ENCODE results near the gene CHRNA4. TPM values are rescaled to one million over a fixed set of nuclear protein-coding genes. Genes with fewer than 3 reads are reported as not detected.

Gene CHRNA4
- total RNA-seq, 1 experiment from 2014 or later: 2.4 TPM

DNA sequence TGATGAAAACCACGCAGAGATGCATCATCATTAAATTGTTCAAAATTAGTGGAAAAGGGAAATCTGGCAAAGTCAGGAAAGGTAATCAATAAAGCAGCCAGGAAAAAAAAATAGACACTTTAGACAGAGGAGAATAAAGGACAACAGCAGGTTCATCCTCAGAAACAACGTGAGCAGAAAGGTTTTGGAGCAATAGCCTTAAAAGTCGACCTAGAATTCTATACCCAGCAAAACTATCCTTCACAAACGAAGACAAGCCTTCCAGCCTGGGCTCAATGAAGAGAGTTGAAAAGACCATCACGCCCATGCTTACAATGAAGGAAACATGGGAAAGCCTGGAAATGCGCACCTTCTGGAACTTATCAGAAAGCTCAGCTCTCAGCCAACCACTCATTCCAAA is 24.7 kb upstream of the CHRNA4 start:
- no peaks in the 10 kb centered on the region for H3K27me3 ChIP-seq (ENCODE audit: control insufficient read depth, insufficient read depth, low read length)
- in situ Hi-C loops (cut with HindIII; ENCODE audit: low pct_unique_long_range_greater_than_20kb, low sequenced_read_pairs) (loop anchor here (25.0 kb wide), 1 partner anchor 99 kb away; the partner anchor contains the start of gene COL20A1), intact Hi-C loops (cut with micrococcal nuclease; ENCODE audit: unreplicated experiment) (no loop called here)
- ATAC-seq: no peak
- no peak overlapping the region for H3K4me3 ChIP-seq (ENCODE audit: low read depth in 2 of 2, low read length in 2 of 2)
- no peak overlapping the region for H3K27ac ChIP-seq (ENCODE audit: low read length)
- ChIA-PET CTCF (no interaction called here), POLR2A (no interaction called here)
- no peak for DNase-seq (ENCODE audit: low read depth, low spot score)
- TF ChIP-seq SIN3A (IDR thresholded peaks at IDR 0.05; ENCODE audit: borderline replicate concordance, insufficient read depth, low read depth, low read length) (no peak), TCF7L2 (IDR thresholded peaks at IDR 0.05; ENCODE audit: low read depth, low read length) (no peak), POLR2AphosphoS5 (IDR thresholded peaks at IDR 0.05; ENCODE audit: low read depth, low read length) (no peak)
- TF ChIP-seq, protein P1, sequence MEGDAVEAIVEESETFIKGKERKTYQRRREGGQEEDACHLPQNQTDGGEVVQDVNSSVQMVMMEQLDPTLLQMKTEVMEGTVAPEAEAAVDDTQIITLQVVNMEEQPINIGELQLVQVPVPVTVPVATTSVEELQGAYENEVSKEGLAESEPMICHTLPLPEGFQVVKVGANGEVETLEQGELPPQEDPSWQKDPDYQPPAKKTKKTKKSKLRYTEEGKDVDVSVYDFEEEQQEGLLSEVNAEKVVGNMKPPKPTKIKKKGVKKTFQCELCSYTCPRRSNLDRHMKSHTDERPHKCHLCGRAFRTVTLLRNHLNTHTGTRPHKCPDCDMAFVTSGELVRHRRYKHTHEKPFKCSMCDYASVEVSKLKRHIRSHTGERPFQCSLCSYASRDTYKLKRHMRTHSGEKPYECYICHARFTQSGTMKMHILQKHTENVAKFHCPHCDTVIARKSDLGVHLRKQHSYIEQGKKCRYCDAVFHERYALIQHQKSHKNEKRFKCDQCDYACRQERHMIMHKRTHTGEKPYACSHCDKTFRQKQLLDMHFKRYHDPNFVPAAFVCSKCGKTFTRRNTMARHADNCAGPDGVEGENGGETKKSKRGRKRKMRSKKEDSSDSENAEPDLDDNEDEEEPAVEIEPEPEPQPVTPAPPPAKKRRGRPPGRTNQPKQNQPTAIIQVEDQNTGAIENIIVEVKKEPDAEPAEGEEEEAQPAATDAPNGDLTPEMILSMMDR (IDR thresholded peaks at IDR 0.05): no peak
- TF ChIP-seq, protein P2, sequence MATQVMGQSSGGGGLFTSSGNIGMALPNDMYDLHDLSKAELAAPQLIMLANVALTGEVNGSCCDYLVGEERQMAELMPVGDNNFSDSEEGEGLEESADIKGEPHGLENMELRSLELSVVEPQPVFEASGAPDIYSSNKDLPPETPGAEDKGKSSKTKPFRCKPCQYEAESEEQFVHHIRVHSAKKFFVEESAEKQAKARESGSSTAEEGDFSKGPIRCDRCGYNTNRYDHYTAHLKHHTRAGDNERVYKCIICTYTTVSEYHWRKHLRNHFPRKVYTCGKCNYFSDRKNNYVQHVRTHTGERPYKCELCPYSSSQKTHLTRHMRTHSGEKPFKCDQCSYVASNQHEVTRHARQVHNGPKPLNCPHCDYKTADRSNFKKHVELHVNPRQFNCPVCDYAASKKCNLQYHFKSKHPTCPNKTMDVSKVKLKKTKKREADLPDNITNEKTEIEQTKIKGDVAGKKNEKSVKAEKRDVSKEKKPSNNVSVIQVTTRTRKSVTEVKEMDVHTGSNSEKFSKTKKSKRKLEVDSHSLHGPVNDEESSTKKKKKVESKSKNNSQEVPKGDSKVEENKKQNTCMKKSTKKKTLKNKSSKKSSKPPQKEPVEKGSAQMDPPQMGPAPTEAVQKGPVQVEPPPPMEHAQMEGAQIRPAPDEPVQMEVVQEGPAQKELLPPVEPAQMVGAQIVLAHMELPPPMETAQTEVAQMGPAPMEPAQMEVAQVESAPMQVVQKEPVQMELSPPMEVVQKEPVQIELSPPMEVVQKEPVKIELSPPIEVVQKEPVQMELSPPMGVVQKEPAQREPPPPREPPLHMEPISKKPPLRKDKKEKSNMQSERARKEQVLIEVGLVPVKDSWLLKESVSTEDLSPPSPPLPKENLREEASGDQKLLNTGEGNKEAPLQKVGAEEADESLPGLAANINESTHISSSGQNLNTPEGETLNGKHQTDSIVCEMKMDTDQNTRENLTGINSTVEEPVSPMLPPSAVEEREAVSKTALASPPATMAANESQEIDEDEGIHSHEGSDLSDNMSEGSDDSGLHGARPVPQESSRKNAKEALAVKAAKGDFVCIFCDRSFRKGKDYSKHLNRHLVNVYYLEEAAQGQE (IDR thresholded peaks at IDR 0.05; ENCODE audit: insufficient read depth in 1 of 2, low read depth in 2 of 2, low read length in 1 of 2): no peak
- no peaks in the 10 kb centered on the region for H3K36me3 ChIP-seq (ENCODE audit: control insufficient read depth, insufficient read depth, low read length)
- H3K4me1 ChIP-seq (ENCODE audit: control insufficient read depth, insufficient read depth, low read length): no peaks in the 10 kb centered on the region; the same call in 1 of the 2 replicates
- BruUV-seq (replicated peaks): no TSS peak
- peaks cover 3% of the 10 kb centered on the region; the same call in 1 of the 2 replicates for H3K9me3 ChIP-seq (ENCODE audit: control insufficient read depth, insufficient read depth, low read depth, low read length)

DNA sequence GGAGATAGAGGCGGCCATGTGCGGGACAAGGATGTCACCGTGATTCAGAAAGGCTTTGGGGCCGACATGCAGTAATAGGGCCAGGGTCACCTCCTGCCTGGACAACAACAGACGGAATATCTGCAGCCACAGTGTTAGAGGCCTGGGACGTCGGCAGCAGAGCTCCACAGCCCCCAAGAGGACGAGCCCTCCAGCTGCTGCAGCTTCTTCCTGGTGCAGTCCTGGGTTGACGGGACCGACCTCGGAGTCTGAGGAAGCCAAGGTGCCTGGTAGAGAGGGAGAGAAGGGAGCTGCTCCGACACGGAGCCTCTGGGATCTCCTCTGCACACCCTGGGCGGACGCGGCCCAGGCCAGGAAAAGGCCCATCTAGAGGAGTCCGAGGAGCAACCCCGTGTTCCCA is 23.2 kb upstream of the CHRNA4 start:
- H3K4me3 ChIP-seq (ENCODE audit: low read depth in 2 of 2, low read length in 2 of 2): no peak overlapping the region
- H3K36me3 ChIP-seq (ENCODE audit: control insufficient read depth, insufficient read depth, low read length): no peaks in the 10 kb centered on the region
- TF ChIP-seq POLR2AphosphoS5 (IDR thresholded peaks at IDR 0.05; ENCODE audit: low read depth, low read length) (no peak), TCF7L2 (IDR thresholded peaks at IDR 0.05; ENCODE audit: low read depth, low read length) (no peak), SIN3A (IDR thresholded peaks at IDR 0.05; ENCODE audit: borderline replicate concordance, insufficient read depth, low read depth, low read length) (no peak)
- TF ChIP-seq, protein P2 (IDR thresholded peaks at IDR 0.05; ENCODE audit: insufficient read depth in 1 of 2, low read depth in 2 of 2, low read length in 1 of 2): no peak
- TF ChIP-seq, protein P1 (IDR thresholded peaks at IDR 0.05): no peak
- H3K27me3 ChIP-seq (ENCODE audit: control insufficient read depth, insufficient read depth, low read length): no peaks in the 10 kb centered on the region
- H3K27ac ChIP-seq (ENCODE audit: low read length): no peak overlapping the region
- ATAC-seq (no peak), DNase-seq (ENCODE audit: low read depth, low spot score) (no peak)
- peaks cover 3% of the 10 kb centered on the region; the same call in 1 of the 2 replicates for H3K9me3 ChIP-seq (ENCODE audit: control insufficient read depth, insufficient read depth, low read depth, low read length)
- no peaks in the 10 kb centered on the region; the same call in 1 of the 2 replicates for H3K4me1 ChIP-seq (ENCODE audit: control insufficient read depth, insufficient read depth, low read length)
- BruUV-seq (replicated peaks): no TSS peak
- ChIA-PET POLR2A (no interaction called here), CTCF (no interaction called here)
- in situ Hi-C loops (cut with HindIII; ENCODE audit: low pct_unique_long_range_greater_than_20kb, low sequenced_read_pairs) (loop anchor here (25.0 kb wide), 1 partner anchor 97 kb away; the partner anchor contains the start of gene COL20A1), intact Hi-C loops (cut with micrococcal nuclease; ENCODE audit: unreplicated experiment) (no loop called here)
